HG03342 (cell line): ENCODE measurements around the gene NGFR.

Experiments
- ATAC-seq: cut with Tn5 transposase; IDR thresholded peaks from one replicate; pipeline ENCODE4 v1.9.1; 2021; ENCODE audit warnings: mild to moderate bottlenecking, moderate library complexity; ENCODE audit not compliant: unreplicated experiment

NGFR gene

GRCh38 chr17:49468811-49469385 lies 26.2 kb upstream of the NGFR start:
- ATAC-seq, result no peak

- ATAC-seq, result no peak
These were observed 25.0 kb upstream of the NGFR start for GRCh38 chr17:49469831-49470810.

GRCh38 chr17:49471089-49471683 lies 23.9 kb upstream of the NGFR start:
- ATAC-seq, result no peak

- no peak for ATAC-seq
These were observed 23.3 kb upstream of the NGFR start for GRCh38 chr17:49471769-49472168.

GRCh38 chr17:49472527-49472926 lies 22.6 kb upstream of the NGFR start:
- ATAC-seq, result no peak

GRCh38 chr17:49473900-49474751 lies 21.0 kb upstream of the NGFR start:
- no peak for ATAC-seq

- no peak for ATAC-seq
These were observed 17.4 kb upstream of the NGFR start for GRCh38 chr17:49477709-49478108.

GRCh38 chr17:49480836-49481615 lies 14.1 kb upstream of the NGFR start:
- ATAC-seq, result no peak

- ATAC-seq, result no peak
These were observed 12.8 kb upstream of the NGFR start for GRCh38 chr17:49482144-49482817.

- ATAC-seq, result no peak
These were observed 11.2 kb upstream of the NGFR start for GRCh38 chr17:49483599-49484509.

- no peak for ATAC-seq
These were observed 10.5 kb upstream of the NGFR start for GRCh38 chr17:49484588-49484987.

- no peak for ATAC-seq
These were observed 9.0 kb upstream of the NGFR start for GRCh38 chr17:49486012-49486641.

GRCh38 chr17:49487183-49487582 lies 7.9 kb upstream of the NGFR start:
- ATAC-seq, result no peak

GRCh38 chr17:49488612-49489011 lies 6.5 kb upstream of the NGFR start:
- ATAC-seq, result no peak

- no peak for ATAC-seq
These were observed 5.7 kb upstream of the NGFR start for GRCh38 chr17:49489348-49489747.

- ATAC-seq, result no peak
These were observed 4.8 kb upstream of the NGFR start for GRCh38 chr17:49490276-49490675.

- ATAC-seq, result no peak
These were observed 3.8 kb upstream of the NGFR start for GRCh38 chr17:49491192-49491769.
